Sigmoid colon (tissue), 7 donors: ENCODE results near the gene HDAC4. TPM values are rescaled to one million over a fixed set of nuclear protein-coding genes. Genes with fewer than 3 reads are reported as not detected.

Source experiments
- DNase-seq: peaks from one replicate; pipeline ENCODE4 v3.0.0-alpha.2; 2019
- H3K27ac ChIP-seq, 4 donors: fragments of 200-600 bp; sonication (generic); one replicate each; pipeline ENCODE4 v1.5.1; 2016 to 2019; ENCODE audit warnings: mild to moderate bottlenecking in 1 of 4
- H3K27me3 ChIP-seq, 3 donors: fragments of 200-600 bp; sonication (generic); one replicate each; pipeline ENCODE4 v1.5.1; 2019; ENCODE audit warnings: mild to moderate bottlenecking in 1 of 3
- H3K36me3 ChIP-seq, 4 donors: fragments of 200-600 bp; sonication (generic); one replicate each; pipeline ENCODE4 v1.5.1; 2016 to 2019
- H3K4me1 ChIP-seq, 4 donors: fragments of 200-600 bp; sonication (generic); one replicate each; pipeline ENCODE4 v1.5.1; 2017 to 2019
- H3K4me3 ChIP-seq, 4 donors: fragments of 200-600 bp; sonication (generic); one replicate each; pipeline ENCODE4 v1.5.1; 2017 to 2019; ENCODE audit warnings: mild to moderate bottlenecking in 2 of 4, moderate library complexity in 1 of 4
- H3K9me3 ChIP-seq, 4 donors: fragments of 200-600 bp in 3 of 4; sonication (generic) in 3 of 4; one replicate each; pipeline versions ENCODE4 v1.5.1 to v1.6.1; 2013 to 2019
- EP300 ChIP-seq, 4 donors: sonication (generic); formaldehyde crosslinking; IDR thresholded peaks; one replicate each; pipeline ENCODE4 v1.6.1; 2017; ENCODE audit warnings: antibody characterized with exemption in 4 of 4
- POLR2A ChIP-seq, 2 donors: fragments of 450-650 bp; IDR thresholded peaks; one replicate each; pipeline ENCODE4 v1.6.1; 2016; ENCODE audit warnings: antibody characterized with exemption in 2 of 2, mild to moderate bottlenecking in 2 of 2, moderate library complexity in 2 of 2
- POLR2AphosphoS5 ChIP-seq, 4 donors: sonication (generic); formaldehyde crosslinking; IDR thresholded peaks; one replicate each; pipeline ENCODE4 v1.6.1; 2017; ENCODE audit warnings: antibody characterized with exemption in 4 of 4
- WGBS, 2 donors: extraction: QIAGEN DNeasy Blood & Tissue Kit; methylation state at CpG; one replicate each; pipeline ENCODE4 v1.1.7; 2013; 5-methylcytosine and 5-hydroxymethylcytosine counted together
- intact Hi-C: fragments of 100-400 bp; cut with DNase I; formaldehyde crosslinking; loops from one replicate; pipeline ENCODE4 v1.15.1; 2023
- polyA plus RNA-seq, 3 donors: library from polyadenylated mRNA; stranded (reverse); fragments of 200-250 nt; gene quantifications; one replicate each; pipeline ENCODE4 v1.2.3, GENCODE V29; 2013
- total RNA-seq, 4 donors: library from RNA; depleted of rRNA; stranded (reverse); fragments of >200 nt; gene quantifications; one replicate each; pipeline ENCODE4 v1.1.0, GENCODE V29; 2016
- TF ChIP-seq, protein P1 (sequence below), 4 experiments: fragments of 450-650 bp in 3 of 4; fragments of 200-600 bp in 1 of 4; IDR thresholded peaks; one replicate each; pipeline ENCODE4 v1.5.1; 2016 to 2019; ENCODE audit warnings: antibody characterized with exemption in 4 of 4, mild to moderate bottlenecking in 3 of 4, moderate library complexity in 2 of 4
- donor health status: healthy with polysubstance abuse.
- donor health status: Bipolar disorder and iron deficiency.
- donor health status: healthy.

HDAC4 gene
- total and polyA plus RNA-seq, 7 donors = 1.8 to 196 (median 77.0) TPM

DNA sequence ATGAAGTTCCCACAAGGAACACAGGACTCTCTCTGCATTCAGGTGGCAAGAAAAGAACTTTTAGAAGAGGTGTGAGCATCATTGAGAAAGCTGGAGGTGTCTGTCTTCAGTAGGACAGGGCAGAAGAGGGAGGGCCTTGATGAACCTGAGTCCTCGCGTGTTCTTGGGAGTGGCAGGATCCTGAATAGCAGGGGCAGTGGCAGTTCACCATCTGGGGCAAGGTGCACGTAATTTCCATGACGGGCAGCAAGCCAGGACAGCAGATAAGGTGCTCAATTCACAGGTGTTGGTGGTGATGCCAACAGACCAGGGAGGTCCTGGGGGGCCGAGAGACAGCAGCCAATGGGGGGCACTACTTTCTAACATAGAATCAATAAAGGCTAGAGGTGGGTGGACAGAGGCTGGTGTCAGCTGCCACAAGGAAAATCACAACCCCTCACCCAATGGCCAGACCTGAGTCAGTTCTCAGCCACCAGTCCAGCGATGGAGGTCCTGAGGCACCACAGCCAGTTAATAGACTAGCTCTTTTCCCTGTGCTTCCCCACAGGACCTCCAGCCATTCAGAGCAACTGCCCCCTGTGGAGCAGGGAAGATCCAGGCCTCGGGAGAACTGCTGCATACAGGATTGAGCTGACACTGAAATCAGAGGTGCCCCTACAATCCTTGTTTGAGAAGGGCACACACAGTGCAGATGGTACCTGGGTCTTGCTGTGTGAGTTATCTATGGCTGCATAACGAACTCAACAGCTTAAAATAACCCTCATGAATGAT, 10.9 kb upstream of the HDAC4 start:
- no peak overlapping the region for H3K4me3 ChIP-seq
- no peaks in the 10 kb centered on the region for H3K27me3 ChIP-seq
- intact Hi-C loops = no loop called here
- no peak for DNase-seq
- WGBS, 2 donors = 42 to 80% methylated on average over 8 of the region's 8 CpGs
- TF ChIP-seq POLR2AphosphoS5 (IDR thresholded peaks at IDR 0.05) = no peak
- no peak for TF ChIP-seq EP300 (IDR thresholded peaks at IDR 0.05)
- TF ChIP-seq, protein P1, sequence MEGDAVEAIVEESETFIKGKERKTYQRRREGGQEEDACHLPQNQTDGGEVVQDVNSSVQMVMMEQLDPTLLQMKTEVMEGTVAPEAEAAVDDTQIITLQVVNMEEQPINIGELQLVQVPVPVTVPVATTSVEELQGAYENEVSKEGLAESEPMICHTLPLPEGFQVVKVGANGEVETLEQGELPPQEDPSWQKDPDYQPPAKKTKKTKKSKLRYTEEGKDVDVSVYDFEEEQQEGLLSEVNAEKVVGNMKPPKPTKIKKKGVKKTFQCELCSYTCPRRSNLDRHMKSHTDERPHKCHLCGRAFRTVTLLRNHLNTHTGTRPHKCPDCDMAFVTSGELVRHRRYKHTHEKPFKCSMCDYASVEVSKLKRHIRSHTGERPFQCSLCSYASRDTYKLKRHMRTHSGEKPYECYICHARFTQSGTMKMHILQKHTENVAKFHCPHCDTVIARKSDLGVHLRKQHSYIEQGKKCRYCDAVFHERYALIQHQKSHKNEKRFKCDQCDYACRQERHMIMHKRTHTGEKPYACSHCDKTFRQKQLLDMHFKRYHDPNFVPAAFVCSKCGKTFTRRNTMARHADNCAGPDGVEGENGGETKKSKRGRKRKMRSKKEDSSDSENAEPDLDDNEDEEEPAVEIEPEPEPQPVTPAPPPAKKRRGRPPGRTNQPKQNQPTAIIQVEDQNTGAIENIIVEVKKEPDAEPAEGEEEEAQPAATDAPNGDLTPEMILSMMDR (IDR thresholded peaks at IDR 0.05) = no peak
- no peak for TF ChIP-seq POLR2A (IDR thresholded peaks at IDR 0.05)
- no peaks in the 10 kb centered on the region for H3K36me3 ChIP-seq
- no peaks in the 10 kb centered on the region for H3K4me1 ChIP-seq
- H3K27ac ChIP-seq = no peak overlapping the region
- H3K9me3 ChIP-seq = no peaks in the 10 kb centered on the region

- H3K4me3 ChIP-seq = no peak overlapping the region
- no peaks in the 10 kb centered on the region for H3K4me1 ChIP-seq
- TF ChIP-seq EP300 (IDR thresholded peaks at IDR 0.05) (no peak), POLR2AphosphoS5 (IDR thresholded peaks at IDR 0.05) (no peak), POLR2A (IDR thresholded peaks at IDR 0.05) (no peak)
- TF ChIP-seq, protein P1 (IDR thresholded peaks at IDR 0.05) = no peak
- WGBS, 2 donors = 93 to 96% methylated on average over 5 of the region's 5 CpGs
- H3K9me3 ChIP-seq = no peaks in the 10 kb centered on the region
- no peak for DNase-seq
- H3K27me3 ChIP-seq = no peaks in the 10 kb centered on the region
- intact Hi-C loops = no loop called here
- H3K36me3 ChIP-seq = no peaks in the 10 kb centered on the region
- H3K27ac ChIP-seq = no peak overlapping the region
Measured at GRCh38 chr2:239411117-239411516, 10.3 kb upstream of the HDAC4 start.

- no peaks in the 10 kb centered on the region for H3K4me1 ChIP-seq
- H3K4me3 ChIP-seq = no peak overlapping the region
- H3K27me3 ChIP-seq = no peaks in the 10 kb centered on the region
- H3K9me3 ChIP-seq = no peaks in the 10 kb centered on the region
- TF ChIP-seq, protein P1 (IDR thresholded peaks at IDR 0.05) = no peak
- TF ChIP-seq POLR2A (IDR thresholded peaks at IDR 0.05) (no peak), EP300 (IDR thresholded peaks at IDR 0.05) (no peak), POLR2AphosphoS5 (IDR thresholded peaks at IDR 0.05) (no peak)
- no peak overlapping the region for H3K27ac ChIP-seq
- WGBS, 2 donors = 87 to 92% methylated on average over 6 of the region's 6 CpGs
- no peaks in the 10 kb centered on the region for H3K36me3 ChIP-seq
- DNase-seq = no peak
- intact Hi-C loops = loop anchor here (10.0 kb wide), 3 partner anchors 405 to 585 kb away; no protein-coding TSS in a partner anchor
Measured at GRCh38 chr2:239409976-239410375, 9.2 kb upstream of the HDAC4 start.

DNA sequence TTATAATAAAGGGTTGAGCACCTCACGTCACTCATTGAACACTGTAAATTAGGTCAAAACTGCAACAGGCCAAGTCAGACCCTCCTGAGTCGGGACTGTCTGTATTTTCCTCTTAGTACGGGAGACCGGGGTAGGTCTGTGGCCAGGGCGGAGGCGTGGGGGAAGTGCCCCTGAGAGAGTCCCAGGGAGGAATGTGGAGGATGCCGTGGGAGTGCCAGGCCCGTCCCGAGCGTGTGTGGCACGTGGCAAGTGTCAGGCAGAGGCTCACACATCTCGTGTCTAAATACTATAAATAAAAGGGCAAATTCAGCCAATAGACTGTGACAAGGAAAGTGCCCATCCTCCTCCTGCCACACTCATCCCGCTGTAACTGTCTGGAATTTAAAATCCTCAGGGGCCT, 6.3 kb upstream of the HDAC4 start:
- H3K9me3 ChIP-seq = no peaks in the 10 kb centered on the region
- intact Hi-C loops = loop anchor here (10.0 kb wide), 3 partner anchors 408 to 588 kb away; no protein-coding TSS in a partner anchor
- no peak overlapping the region for H3K4me3 ChIP-seq
- no peaks in the 10 kb centered on the region for H3K36me3 ChIP-seq
- TF ChIP-seq POLR2A (IDR thresholded peaks at IDR 0.05) (no peak), POLR2AphosphoS5 (IDR thresholded peaks at IDR 0.05) (no peak), EP300 (IDR thresholded peaks at IDR 0.05) (no peak)
- TF ChIP-seq, protein P1 (IDR thresholded peaks at IDR 0.05) = no peak
- DNase-seq = no peak
- WGBS, 2 donors = 89 to 91% methylated on average over 13 of the region's 13 CpGs
- H3K4me1 ChIP-seq = peaks cover 0 to 6% (median 5%) of the 10 kb centered on the region in 4 donors
- H3K27ac ChIP-seq = no peak overlapping the region
- H3K27me3 ChIP-seq = no peaks in the 10 kb centered on the region
